HepG2 (cell line): ENCODE results near the gene STIM1. TPM values are rescaled to one million over a fixed set of nuclear protein-coding genes. Genes with fewer than 3 reads are reported as not detected.
A peak's percentile ranks its signal among the peaks of the same experiment; 100 is the strongest.

Experiments used
- CREB1 ChIP-seq, 2 experiments: fragments of 450-650 bp in 1 of 2; IDR thresholded peaks; 2 replicates each; pipeline ENCODE4 v1.6.1; 2016 to 2017; ENCODE audit warnings: control low read depth in 1 of 2, mild to moderate bottlenecking in 1 of 2, missing compliant biosample characterization in 1 of 2, missing genetic modification characterization in 1 of 2
- GABPA ChIP-seq, 2 experiments: IDR thresholded peaks; 2 replicates each; pipeline ENCODE4 v1.6.1; 2011 to 2016; ENCODE audit warnings: low read depth in 2 of 2, low read length in 1 of 2, missing biosample characterization in 1 of 2, missing genetic modification characterization in 1 of 2
- GFI1 ChIP-seq: sonication (generic); formaldehyde crosslinking; IDR thresholded peaks from 2 replicates; pipeline ENCODE4 v1.5.0; 2020; ENCODE audit warnings: missing genetic modification reagents, mild to moderate bottlenecking, borderline replicate concordance
- MIER3 ChIP-seq: IDR thresholded peaks from 2 replicates; pipeline ENCODE4 v1.6.1; 2016; ENCODE audit warnings: missing compliant biosample characterization, borderline replicate concordance
- RBAK ChIP-seq: sonication (generic); formaldehyde crosslinking; IDR thresholded peaks from 2 replicates; pipeline ENCODE4 v1.5.1; 2020; ENCODE audit warnings: mild to moderate bottlenecking, missing genetic modification reagents
- SOX13 ChIP-seq, 3 experiments: fragments of 450-650 bp in 1 of 3; sonication (generic) in 1 of 3; formaldehyde crosslinking in 1 of 3; IDR thresholded peaks in 2 of 3; conservative IDR thresholded peaks in 1 of 3; 2 replicates each; pipeline versions ENCODE4 v1.5.0 to v1.6.1; 2016 to 2020; ENCODE audit warnings: antibody characterized with exemption in 1 of 3, mild to moderate bottlenecking in 1 of 3, missing compliant biosample characterization in 1 of 3, missing genetic modification reagents in 1 of 3, moderate library complexity in 1 of 3
- SRF ChIP-seq: IDR thresholded peaks from 2 replicates; pipeline ENCODE4 v1.6.1; 2011; ENCODE audit warnings: mild to moderate bottlenecking, low read depth, low read length, moderate library complexity
- TP53 ChIP-seq: sonication (generic); formaldehyde crosslinking; conservative IDR thresholded peaks from 2 replicates; pipeline ENCODE4 v1.4.0; 2020; ENCODE audit warnings: missing genetic modification reagents
- ZBTB20 ChIP-seq: sonication (generic); formaldehyde crosslinking; IDR thresholded peaks from 2 replicates; pipeline ENCODE4 v1.8.1; 2023; ENCODE audit warnings: missing genetic modification reagents, low read depth, mild to moderate bottlenecking, borderline replicate concordance
- ZNF276 ChIP-seq: sonication (generic); formaldehyde crosslinking; IDR thresholded peaks from 2 replicates; pipeline ENCODE4 v1.4.0; 2020; ENCODE audit warnings: mild to moderate bottlenecking, low read depth, missing genetic modification reagents
- ZNF382 ChIP-seq: sonication (generic); formaldehyde crosslinking; IDR thresholded peaks from 2 replicates; pipeline ENCODE4 v1.5.0; 2020; ENCODE audit warnings: missing genetic modification reagents, mild to moderate bottlenecking, borderline replicate concordance
- ZNF446 ChIP-seq: sonication (generic); formaldehyde crosslinking; IDR thresholded peaks from 2 replicates; pipeline ENCODE4 v1.5.0; 2020; ENCODE audit warnings: mild to moderate bottlenecking, missing genetic modification reagents
- polyA plus RNA-seq, 8 experiments: library from polyadenylated mRNA; depleted of rRNA in 3 of 8; stranded (reverse) in 7 of 8; unstranded in 1 of 8; fragments of >200 nt; fragmentation: Illumina TruSeq in 4 of 8; extraction: Trizol in 4 of 8; gene quantifications; 2 replicates each; pipeline versions ENCODE4 v1.2.1 to v1.2.3, GENCODE V29; 2011 to 2016; ENCODE audit warnings: low read depth in 4 of 8, missing spikeins in 1 of 8, mixed read lengths in 1 of 8; ENCODE audit not compliant: insufficient read depth in 1 of 8
- total RNA-seq, 5 experiments: library from RNA; depleted of rRNA; stranded (reverse); fragments of >200 nt; fragmentation: Illumina TruSeq; extraction: Trizol; gene quantifications; 2 replicates each; pipeline ENCODE4 v1.2.3, GENCODE V29; 2016; ENCODE audit warnings: low read depth in 1 of 5
- TF ChIP-seq, protein P1 (sequence below): sonication (generic); formaldehyde crosslinking; IDR thresholded peaks from 2 replicates; pipeline ENCODE4 v1.4.0; 2020; ENCODE audit warnings: missing genetic modification reagents
- TF ChIP-seq, protein P2 (sequence below): sonication (generic); formaldehyde crosslinking; IDR thresholded peaks from 2 replicates; pipeline ENCODE4 v1.9.0; 2021; ENCODE audit warnings: missing genetic modification reagents, borderline replicate concordance
- TF ChIP-seq, protein P3 (sequence below): sonication (generic); formaldehyde crosslinking; IDR thresholded peaks from 2 replicates; pipeline ENCODE4 v1.4.0; 2020; ENCODE audit warnings: missing genetic modification reagents
- TF ChIP-seq, protein P4 (sequence below): sonication (generic); formaldehyde crosslinking; IDR thresholded peaks from 2 replicates; pipeline ENCODE4 v1.4.0; 2020; ENCODE audit warnings: mild to moderate bottlenecking, missing genetic modification reagents
- TF ChIP-seq, protein P5 (sequence below): sonication (generic); formaldehyde crosslinking; IDR thresholded peaks from 2 replicates; pipeline ENCODE4 v1.5.1; 2020; ENCODE audit warnings: missing genetic modification reagents, mild to moderate bottlenecking, borderline replicate concordance

Gene STIM1
- total and polyA plus RNA-seq, 2 of the 13 experiments (the other 11 are each of a cell fraction or from before 2014, with no cell fraction given): 19.2 to 28.5 TPM

- TF ChIP-seq, protein P1, sequence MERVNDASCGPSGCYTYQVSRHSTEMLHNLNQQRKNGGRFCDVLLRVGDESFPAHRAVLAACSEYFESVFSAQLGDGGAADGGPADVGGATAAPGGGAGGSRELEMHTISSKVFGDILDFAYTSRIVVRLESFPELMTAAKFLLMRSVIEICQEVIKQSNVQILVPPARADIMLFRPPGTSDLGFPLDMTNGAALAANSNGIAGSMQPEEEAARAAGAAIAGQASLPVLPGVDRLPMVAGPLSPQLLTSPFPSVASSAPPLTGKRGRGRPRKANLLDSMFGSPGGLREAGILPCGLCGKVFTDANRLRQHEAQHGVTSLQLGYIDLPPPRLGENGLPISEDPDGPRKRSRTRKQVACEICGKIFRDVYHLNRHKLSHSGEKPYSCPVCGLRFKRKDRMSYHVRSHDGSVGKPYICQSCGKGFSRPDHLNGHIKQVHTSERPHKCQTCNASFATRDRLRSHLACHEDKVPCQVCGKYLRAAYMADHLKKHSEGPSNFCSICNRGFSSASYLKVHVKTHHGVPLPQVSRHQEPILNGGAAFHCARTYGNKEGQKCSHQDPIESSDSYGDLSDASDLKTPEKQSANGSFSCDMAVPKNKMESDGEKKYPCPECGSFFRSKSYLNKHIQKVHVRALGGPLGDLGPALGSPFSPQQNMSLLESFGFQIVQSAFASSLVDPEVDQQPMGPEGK (CRISPR knock-in tag): no peak
- TF ChIP-seq SRF: no peak
- TF ChIP-seq, protein P2, sequence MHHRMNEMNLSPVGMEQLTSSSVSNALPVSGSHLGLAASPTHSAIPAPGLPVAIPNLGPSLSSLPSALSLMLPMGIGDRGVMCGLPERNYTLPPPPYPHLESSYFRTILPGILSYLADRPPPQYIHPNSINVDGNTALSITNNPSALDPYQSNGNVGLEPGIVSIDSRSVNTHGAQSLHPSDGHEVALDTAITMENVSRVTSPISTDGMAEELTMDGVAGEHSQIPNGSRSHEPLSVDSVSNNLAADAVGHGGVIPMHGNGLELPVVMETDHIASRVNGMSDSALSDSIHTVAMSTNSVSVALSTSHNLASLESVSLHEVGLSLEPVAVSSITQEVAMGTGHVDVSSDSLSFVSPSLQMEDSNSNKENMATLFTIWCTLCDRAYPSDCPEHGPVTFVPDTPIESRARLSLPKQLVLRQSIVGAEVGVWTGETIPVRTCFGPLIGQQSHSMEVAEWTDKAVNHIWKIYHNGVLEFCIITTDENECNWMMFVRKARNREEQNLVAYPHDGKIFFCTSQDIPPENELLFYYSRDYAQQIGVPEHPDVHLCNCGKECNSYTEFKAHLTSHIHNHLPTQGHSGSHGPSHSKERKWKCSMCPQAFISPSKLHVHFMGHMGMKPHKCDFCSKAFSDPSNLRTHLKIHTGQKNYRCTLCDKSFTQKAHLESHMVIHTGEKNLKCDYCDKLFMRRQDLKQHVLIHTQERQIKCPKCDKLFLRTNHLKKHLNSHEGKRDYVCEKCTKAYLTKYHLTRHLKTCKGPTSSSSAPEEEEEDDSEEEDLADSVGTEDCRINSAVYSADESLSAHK: no peak
- no peak for TF ChIP-seq TP53 (CRISPR knock-in tag)
- TF ChIP-seq ZNF446 (CRISPR knock-in tag): no peak
- TF ChIP-seq SOX13 (IDR thresholded peaks at IDR 0.05): 0 out of 2 replicates have a peak, but pooled peaks have one; percentile 19
- peak in 1 of 2 experiments; percentile 45; a peak in 1 of 4 replicates for TF ChIP-seq SOX13 (CRISPR knock-in tag; conservative IDR thresholded peaks at IDR 0.05 in 1 of 2, IDR thresholded peaks at IDR 0.05 in 1 of 2)
- no peak for TF ChIP-seq GABPA (IDR thresholded peaks at IDR 0.05; ENCODE audit: low read depth, low read length)
- peak; percentile 74 for TF ChIP-seq GABPA (CRISPR knock-in tag; IDR thresholded peaks at IDR 0.05; ENCODE audit: low read depth)
- TF ChIP-seq, protein P3, sequence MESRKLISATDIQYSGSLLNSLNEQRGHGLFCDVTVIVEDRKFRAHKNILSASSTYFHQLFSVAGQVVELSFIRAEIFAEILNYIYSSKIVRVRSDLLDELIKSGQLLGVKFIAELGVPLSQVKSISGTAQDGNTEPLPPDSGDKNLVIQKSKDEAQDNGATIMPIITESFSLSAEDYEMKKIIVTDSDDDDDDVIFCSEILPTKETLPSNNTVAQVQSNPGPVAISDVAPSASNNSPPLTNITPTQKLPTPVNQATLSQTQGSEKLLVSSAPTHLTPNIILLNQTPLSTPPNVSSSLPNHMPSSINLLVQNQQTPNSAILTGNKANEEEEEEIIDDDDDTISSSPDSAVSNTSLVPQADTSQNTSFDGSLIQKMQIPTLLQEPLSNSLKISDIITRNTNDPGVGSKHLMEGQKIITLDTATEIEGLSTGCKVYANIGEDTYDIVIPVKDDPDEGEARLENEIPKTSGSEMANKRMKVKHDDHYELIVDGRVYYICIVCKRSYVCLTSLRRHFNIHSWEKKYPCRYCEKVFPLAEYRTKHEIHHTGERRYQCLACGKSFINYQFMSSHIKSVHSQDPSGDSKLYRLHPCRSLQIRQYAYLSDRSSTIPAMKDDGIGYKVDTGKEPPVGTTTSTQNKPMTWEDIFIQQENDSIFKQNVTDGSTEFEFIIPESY: 0 out of 2 replicates have a peak, but pooled peaks have one; percentile 31
- TF ChIP-seq RBAK (CRISPR knock-in tag): no peak
- no peak for TF ChIP-seq ZNF382 (CRISPR knock-in tag)
- TF ChIP-seq MIER3 (CRISPR knock-in tag): 0 out of 2 replicates have a peak, but pooled peaks have one; percentile 3
- no peak for TF ChIP-seq GFI1
- TF ChIP-seq ZBTB20 (CRISPR knock-in tag): 0 out of 2 replicates have a peak, but pooled peaks have one; percentile 33
- no peak for TF ChIP-seq ZNF276 (CRISPR knock-in tag)
- TF ChIP-seq, protein P4, sequence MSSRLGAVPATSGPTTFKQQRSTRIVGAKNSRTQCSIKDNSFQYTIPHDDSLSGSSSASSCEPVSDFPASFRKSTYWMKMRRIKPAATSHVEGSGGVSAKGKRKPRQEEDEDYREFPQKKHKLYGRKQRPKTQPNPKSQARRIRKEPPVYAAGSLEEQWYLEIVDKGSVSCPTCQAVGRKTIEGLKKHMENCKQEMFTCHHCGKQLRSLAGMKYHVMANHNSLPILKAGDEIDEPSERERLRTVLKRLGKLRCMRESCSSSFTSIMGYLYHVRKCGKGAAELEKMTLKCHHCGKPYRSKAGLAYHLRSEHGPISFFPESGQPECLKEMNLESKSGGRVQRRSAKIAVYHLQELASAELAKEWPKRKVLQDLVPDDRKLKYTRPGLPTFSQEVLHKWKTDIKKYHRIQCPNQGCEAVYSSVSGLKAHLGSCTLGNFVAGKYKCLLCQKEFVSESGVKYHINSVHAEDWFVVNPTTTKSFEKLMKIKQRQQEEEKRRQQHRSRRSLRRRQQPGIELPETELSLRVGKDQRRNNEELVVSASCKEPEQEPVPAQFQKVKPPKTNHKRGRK (CRISPR knock-in tag): no peak
- TF ChIP-seq CREB1 (IDR thresholded peaks at IDR 0.05): peak; percentile 39; the same call in 1 of the 2 replicates
- TF ChIP-seq CREB1 (CRISPR knock-in tag; IDR thresholded peaks at IDR 0.05): 0 out of 2 replicates have a peak, but pooled peaks have one; percentile 51
- TF ChIP-seq, protein P5, sequence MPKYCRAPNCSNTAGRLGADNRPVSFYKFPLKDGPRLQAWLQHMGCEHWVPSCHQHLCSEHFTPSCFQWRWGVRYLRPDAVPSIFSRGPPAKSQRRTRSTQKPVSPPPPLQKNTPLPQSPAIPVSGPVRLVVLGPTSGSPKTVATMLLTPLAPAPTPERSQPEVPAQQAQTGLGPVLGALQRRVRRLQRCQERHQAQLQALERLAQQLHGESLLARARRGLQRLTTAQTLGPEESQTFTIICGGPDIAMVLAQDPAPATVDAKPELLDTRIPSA: no peak
Measured at GRCh38 chr11:3866206-3866605, 10.7 kb downstream of the STIM1 start (continued).
